WERI-Rb-1 (cell line): ENCODE results near the gene HCAR2.
"Not testable (repeated sequence)": the region's sequence is repeated elsewhere in the genome, so short reads cannot be mapped to it uniquely, and the experiment has no call there.

Source experiments
- DNase-seq: peaks from one replicate; pipeline ENCODE4 v3.0.0-alpha.2; 2020
- H3K27ac ChIP-seq: fragments of 250-450 bp; sonication (Bioruptor Pico); 2 replicates; pipeline ENCODE4 v1.5.1; 2020; ENCODE audit warnings: mild to moderate bottlenecking, moderate library complexity
- H3K27me3 ChIP-seq: fragments of 250-450 bp; sonication (Bioruptor Pico); 2 replicates; pipeline ENCODE4 v1.5.1; 2021; ENCODE audit warnings: mild to moderate bottlenecking, low read depth, moderate library complexity; ENCODE audit not compliant: insufficient read depth, severe bottlenecking
- H3K36me3 ChIP-seq: fragments of 250-450 bp; sonication (Bioruptor Pico); 2 replicates; pipeline ENCODE4 v1.5.1; 2020; ENCODE audit warnings: mild to moderate bottlenecking, moderate library complexity
- H3K4me3 ChIP-seq: 2 replicates; pipeline ENCODE4 v1.5.1; 2011; ENCODE audit warnings: low read depth, mild to moderate bottlenecking, control low read depth, low read length
- H3K9me3 ChIP-seq: fragments of 250-450 bp; sonication (Bioruptor Pico); 2 replicates; pipeline ENCODE4 v1.5.1; 2021; ENCODE audit warnings: mild to moderate bottlenecking, moderate library complexity; ENCODE audit not compliant: severe bottlenecking
- CTCF ChIP-seq: IDR thresholded peaks from 2 replicates; pipeline ENCODE4 v1.5.1; 2011; ENCODE audit warnings: low read depth, mild to moderate bottlenecking, control low read depth, inconsistent platforms, low read length

Gene HCAR2

DNA sequence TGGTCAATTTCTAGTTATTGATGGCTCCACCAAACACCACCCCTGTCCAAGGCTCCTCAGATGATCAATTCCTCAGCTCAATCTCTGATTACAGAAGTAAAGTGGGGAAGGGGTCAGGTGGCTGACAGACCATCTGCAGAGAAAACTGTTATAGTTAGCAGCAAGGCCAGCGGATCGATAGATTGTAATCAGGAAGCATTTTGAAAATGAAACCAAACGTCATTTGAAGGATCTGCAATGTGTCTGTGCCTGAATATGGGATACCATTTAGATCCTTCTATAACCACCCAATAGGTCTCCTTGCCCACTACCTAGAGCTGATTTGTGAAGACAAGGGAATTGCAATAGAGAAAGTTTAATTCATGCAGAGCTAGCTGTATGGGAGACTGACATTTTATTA lies 11.6 kb downstream of the HCAR2 start:
- Histone ChIP-seq H3K4me3 (no peak overlapping the region), H3K9me3 (no peaks in the 10 kb centered on the region), H3K36me3 (no peaks in the 10 kb centered on the region), H3K27me3 (no peaks in the 10 kb centered on the region), H3K27ac (no peak overlapping the region)
- DNase-seq, result no peak
- TF ChIP-seq CTCF, result no peak

DNA sequence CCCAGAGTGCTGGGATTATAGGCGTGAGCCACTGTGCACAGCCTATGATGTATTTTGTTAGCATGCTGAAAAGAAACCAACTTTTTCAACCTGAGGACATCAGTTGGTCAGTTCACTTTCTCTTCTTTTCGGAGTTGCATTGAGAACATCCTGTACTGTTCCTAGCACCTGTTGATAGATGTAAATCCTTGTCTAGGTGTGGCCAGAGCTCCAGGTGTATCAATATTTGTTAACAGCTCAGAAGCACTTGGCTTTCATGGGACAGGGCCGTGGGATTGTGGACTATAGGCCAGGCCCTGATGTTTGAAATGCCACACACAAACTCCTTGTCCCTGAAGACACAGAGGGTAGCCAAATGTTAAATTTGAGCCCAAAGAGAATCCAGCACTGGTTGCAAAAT lies 14.9 kb downstream of the HCAR2 start:
- TF ChIP-seq CTCF, result no peak
- Histone ChIP-seq H3K27me3 (no peaks in the 10 kb centered on the region), H3K27ac (no peak overlapping the region), H3K9me3 (no peaks in the 10 kb centered on the region), H3K4me3 (no peak overlapping the region), H3K36me3 (no peaks in the 10 kb centered on the region)
- no peak for DNase-seq

GRCh38 chr12:122687086-122687485 lies 16.1 kb downstream of the HCAR2 start:
- Histone ChIP-seq H3K27ac (no peak overlapping the region), H3K9me3 (no peaks in the 10 kb centered on the region), H3K36me3 (no peaks in the 10 kb centered on the region), H3K27me3 (no peaks in the 10 kb centered on the region), H3K4me3 (no peak overlapping the region)
- no peak for DNase-seq
- TF ChIP-seq CTCF, result no peak

DNA sequence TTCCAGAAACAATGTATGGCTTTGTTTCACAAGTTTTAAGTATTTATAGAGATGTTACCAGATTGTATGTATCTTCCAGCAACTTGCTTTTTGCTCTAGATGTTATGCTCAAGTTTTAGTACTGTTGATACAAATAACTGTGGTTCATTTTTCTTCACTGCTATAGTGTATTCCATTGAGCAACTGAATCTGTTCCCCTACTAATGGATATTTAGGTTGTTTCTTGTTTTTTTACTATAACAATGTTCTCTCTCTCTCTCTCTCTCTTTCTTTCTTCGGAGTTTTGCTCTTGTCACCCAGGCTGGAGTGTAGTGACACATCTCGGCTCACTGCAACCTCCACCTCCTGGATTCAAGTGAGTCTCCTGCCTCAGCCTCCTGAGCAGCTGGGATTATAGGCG lies 16.6 kb downstream of the HCAR2 start:
- DNase-seq, result no peak
- TF ChIP-seq CTCF, result no peak
- Histone ChIP-seq H3K4me3 (no peak overlapping the region), H3K27ac (no peak overlapping the region), H3K9me3 (no peaks in the 10 kb centered on the region), H3K27me3 (no peaks in the 10 kb centered on the region), H3K36me3 (no peaks in the 10 kb centered on the region)

- Histone ChIP-seq H3K27ac (no peak overlapping the region), H3K4me3 (no peak overlapping the region), H3K9me3 (no peaks in the 10 kb centered on the region), H3K27me3 (no peaks in the 10 kb centered on the region), H3K36me3 (no peaks in the 10 kb centered on the region)
- TF ChIP-seq CTCF, result no peak
- DNase-seq, result no peak
Measured at GRCh38 chr12:122684297-122684813, 18.8 kb downstream of the HCAR2 start.

- H3K36me3 ChIP-seq, result no peaks in the 10 kb centered on the region
- H3K4me3 ChIP-seq, result no peak overlapping the region
- no peaks in the 10 kb centered on the region for H3K27me3 ChIP-seq
- DNase-seq, result no peak
- H3K27ac ChIP-seq, result no peak overlapping the region
- no peak for TF ChIP-seq CTCF
- no peaks in the 10 kb centered on the region for H3K9me3 ChIP-seq
Measured at GRCh38 chr12:122681814-122682213, 21.3 kb downstream of the HCAR2 start.

DNA sequence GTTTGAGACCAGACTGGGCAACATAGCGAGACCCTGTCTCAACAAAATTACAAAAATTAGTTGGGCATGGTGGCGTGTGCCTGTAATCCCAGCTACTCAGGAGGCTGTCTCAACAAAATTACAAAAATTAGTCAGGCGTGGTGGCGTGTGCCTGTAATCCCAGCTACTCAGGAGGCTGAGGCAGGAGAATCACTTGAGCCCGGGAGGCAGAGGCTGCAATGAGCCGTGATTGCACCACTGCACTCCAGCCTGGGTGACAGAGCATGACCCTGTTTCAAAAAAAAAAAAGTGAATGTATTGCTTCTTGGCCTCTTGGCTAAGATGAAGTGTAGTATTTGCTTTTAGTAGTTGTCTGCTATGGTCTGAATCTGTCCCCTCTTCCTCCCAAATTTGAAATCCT lies 22.2 kb downstream of the HCAR2 start:
- H3K27me3 ChIP-seq, H3K9me3 ChIP-seq, H3K36me3 ChIP-seq, H3K27ac ChIP-seq, H3K4me3 ChIP-seq, DNase-seq: not testable (repeated sequence)

DNA sequence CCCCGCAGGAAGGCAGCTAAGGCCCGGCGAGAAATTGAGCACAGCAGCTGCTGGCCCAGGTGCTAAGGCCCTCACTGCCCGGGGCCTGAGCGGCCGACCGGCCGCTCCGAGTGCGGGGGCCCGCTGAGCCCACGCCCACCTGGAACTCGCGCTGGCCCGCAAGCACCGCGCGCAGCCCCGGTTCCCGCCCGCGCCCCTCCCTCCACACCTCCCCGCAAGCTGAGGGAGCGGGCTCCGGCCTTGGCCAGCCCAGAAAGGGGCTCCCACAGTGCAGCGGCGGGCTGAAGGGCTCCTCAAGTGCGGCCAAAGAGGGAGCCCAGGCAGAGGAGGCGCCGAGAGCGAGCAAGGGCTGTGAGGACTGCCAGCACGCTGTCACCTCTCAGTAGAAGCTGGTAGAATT lies 26.4 kb downstream of the HCAR2 start:
- H3K27ac ChIP-seq, H3K4me3 ChIP-seq, H3K36me3 ChIP-seq, H3K9me3 ChIP-seq, H3K27me3 ChIP-seq, DNase-seq: not testable (repeated sequence)

DNA sequence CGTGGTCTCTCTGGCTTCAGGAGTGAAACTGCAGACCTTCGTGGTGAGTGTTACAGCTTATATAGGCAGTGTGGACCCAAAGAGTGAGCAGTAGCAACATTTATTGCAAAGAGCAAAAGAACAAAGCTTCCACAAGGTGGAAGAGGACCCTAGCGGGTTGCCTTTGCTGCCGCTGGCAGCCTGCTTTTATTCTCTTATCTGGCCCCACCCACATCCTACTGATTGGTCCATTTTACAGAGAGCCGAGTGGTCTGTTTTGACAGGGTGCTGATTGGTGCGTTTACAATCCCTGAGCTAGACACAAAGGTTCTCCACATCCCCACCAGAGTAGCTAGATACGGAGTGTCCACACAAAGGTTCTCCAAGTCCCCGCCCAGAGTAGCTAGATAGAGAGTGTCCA lies 27.1 kb downstream of the HCAR2 start:
- H3K27me3 ChIP-seq, H3K9me3 ChIP-seq, DNase-seq, H3K27ac ChIP-seq, H3K36me3 ChIP-seq, H3K4me3 ChIP-seq: not testable (repeated sequence)
